Liver (tissue), 9 donors: Measurements from ENCODE around the gene SH3BGRL3. TPM values are rescaled to one million over a fixed set of nuclear protein-coding genes. Genes with fewer than 3 reads are reported as not detected.

ENCODE experiments used
- DNase-seq: peaks from one replicate; pipeline ENCODE4 v3.0.0-alpha.2; 2017; ENCODE audit warnings: low spot score
- H3K27ac ChIP-seq, 2 donors: one replicate each; pipeline ENCODE4 v1.7.0; 2013; ENCODE audit warnings: inconsistent platforms in 2 of 2, low read length in 2 of 2, control low read depth in 1 of 2, low read depth in 1 of 2, mild to moderate bottlenecking in 1 of 2
- H3K27me3 ChIP-seq, 4 donors: one replicate each; pipeline versions ENCODE4 v1.6.1 to v1.7.0; 2013; ENCODE audit warnings: low read length in 3 of 4, inconsistent platforms in 1 of 4, mild to moderate bottlenecking in 1 of 4, moderate library complexity in 1 of 4; ENCODE audit not compliant: control insufficient read depth in 4 of 4, insufficient read depth in 4 of 4
- H3K36me3 ChIP-seq, 4 donors: one replicate each; pipeline versions ENCODE4 v1.6.1 to v1.7.0; 2013; ENCODE audit warnings: low read length in 3 of 4, mild to moderate bottlenecking in 3 of 4, low read depth in 1 of 4, moderate library complexity in 1 of 4; ENCODE audit not compliant: control insufficient read depth in 4 of 4, insufficient read depth in 3 of 4
- H3K4me1 ChIP-seq, 4 donors: one replicate each; pipeline versions ENCODE4 v1.6.1 to v1.7.0; 2013; ENCODE audit warnings: low read length in 3 of 4, mild to moderate bottlenecking in 3 of 4, moderate library complexity in 1 of 4; ENCODE audit not compliant: control insufficient read depth in 4 of 4, insufficient read depth in 4 of 4
- H3K4me3 ChIP-seq, 3 donors: one replicate each; pipeline versions ENCODE4 v1.6.1 to v1.7.0; 2013; ENCODE audit warnings: low read length in 3 of 3, control low read depth in 1 of 3, low read depth in 1 of 3, mild to moderate bottlenecking in 1 of 3
- H3K9ac ChIP-seq, 2 donors: one replicate each; pipeline ENCODE4 v1.7.0; 2013; ENCODE audit warnings: low read length in 2 of 2, mild to moderate bottlenecking in 2 of 2, moderate library complexity in 2 of 2, control low read depth in 1 of 2, low read depth in 1 of 2
- H3K9me3 ChIP-seq, 4 donors: one replicate each; pipeline versions ENCODE4 v1.6.1 to v1.7.0; 2013; ENCODE audit warnings: low read length in 3 of 4; ENCODE audit not compliant: control insufficient read depth in 4 of 4
- EGR1 ChIP-seq, 2 donors: IDR thresholded peaks; 2 replicates each; pipeline ENCODE4 v1.6.1; 2016 to 2018; ENCODE audit warnings: antibody characterized with exemption in 2 of 2, low read depth in 2 of 2
- FOXA1 ChIP-seq: IDR thresholded peaks from 2 replicates; pipeline ENCODE4 v1.6.1; 2016; ENCODE audit warnings: antibody characterized with exemption
- FOXA2 ChIP-seq: IDR thresholded peaks from 2 replicates; pipeline ENCODE4 v1.6.1; 2016; ENCODE audit warnings: antibody characterized with exemption
- GABPA ChIP-seq, 2 donors: IDR thresholded peaks in 1 of 2; conservative IDR thresholded peaks in 1 of 2; 2 replicates each; pipeline ENCODE4 v1.6.1; 2016; ENCODE audit warnings: antibody characterized with exemption in 2 of 2, mild to moderate bottlenecking in 1 of 2, moderate library complexity in 1 of 2
- HNF4A ChIP-seq, 2 donors: conservative IDR thresholded peaks; 2 replicates each; pipeline ENCODE4 v1.6.1; 2016; ENCODE audit warnings: antibody characterized with exemption in 2 of 2, mild to moderate bottlenecking in 2 of 2
- JUND ChIP-seq, 2 donors: IDR thresholded peaks; 2 replicates each; pipeline ENCODE4 v1.6.1; 2016; ENCODE audit warnings: antibody characterized with exemption in 2 of 2
- NR2F2 ChIP-seq: IDR thresholded peaks from 2 replicates; pipeline ENCODE4 v1.6.1; 2016; ENCODE audit warnings: antibody characterized with exemption
- RAD21 ChIP-seq, 2 donors: IDR thresholded peaks; 2 replicates each; pipeline ENCODE4 v1.6.1; 2016; ENCODE audit warnings: antibody characterized with exemption in 2 of 2, mild to moderate bottlenecking in 2 of 2
- RXRA ChIP-seq, 2 donors: IDR thresholded peaks; 2 replicates each; pipeline ENCODE4 v1.6.1; 2017 to 2018; ENCODE audit warnings: antibody characterized with exemption in 2 of 2, mild to moderate bottlenecking in 1 of 2
- SP1 ChIP-seq: IDR thresholded peaks from 2 replicates; pipeline ENCODE4 v1.6.1; 2018; ENCODE audit warnings: antibody characterized with exemption, mild to moderate bottlenecking
- TAF1 ChIP-seq: conservative IDR thresholded peaks from 2 replicates; pipeline ENCODE4 v1.6.1; 2016; ENCODE audit warnings: antibody characterized with exemption, mild to moderate bottlenecking
- YY1 ChIP-seq: IDR thresholded peaks from 2 replicates; pipeline ENCODE4 v1.6.1; 2016; ENCODE audit warnings: antibody characterized with exemption, mild to moderate bottlenecking
- WGBS: extraction: QIAGEN DNeasy Blood & Tissue Kit; methylation state at CpG from one replicate; pipeline ENCODE4 v1.1.7; 2013; 5-methylcytosine and 5-hydroxymethylcytosine counted together
- polyA plus RNA-seq, 2 donors: library from polyadenylated mRNA; stranded (reverse) in 1 of 2; unstranded in 1 of 2; fragments of 200-250 nt in 1 of 2; fragments of >200 nt in 1 of 2; fragmentation: Nextera tagmentation in 1 of 2; extraction: Ambion mirVana in 1 of 2; gene quantifications; one replicate each; pipeline versions ENCODE4 v1.2.1 to v1.2.3, GENCODE V29; 2013 to 2015
- total RNA-seq, 2 donors: library from RNA; depleted of rRNA; stranded (reverse); fragments of >200 nt; gene quantifications; one replicate each; pipeline ENCODE4 v1.2.3, GENCODE V29; 2014
- TF ChIP-seq, protein P1 (sequence below): fragments of 150-350 bp; IDR thresholded peaks from 2 replicates; pipeline ENCODE4 v1.5.1; 2017; ENCODE audit warnings: improper control_type of control experiment, low read depth, low read length; ENCODE audit not compliant: missing input control
- TF ChIP-seq, protein P2 (sequence below): IDR thresholded peaks from 2 replicates; pipeline ENCODE4 v1.6.1; 2016; ENCODE audit warnings: antibody characterized with exemption
- TF ChIP-seq, protein P3 (sequence below): IDR thresholded peaks from 2 replicates; pipeline ENCODE4 v1.6.1; 2016; ENCODE audit warnings: antibody characterized with exemption, mild to moderate bottlenecking
- TF ChIP-seq, protein P4 (sequence below): IDR thresholded peaks from 2 replicates; pipeline ENCODE4 v1.6.1; 2016; ENCODE audit warnings: antibody characterized with exemption
- TF ChIP-seq, protein P5 (sequence below): IDR thresholded peaks from 2 replicates; pipeline ENCODE4 v1.6.1; 2016; ENCODE audit warnings: antibody characterized with exemption
- donor health status: healthy.
- donor health status: healthy.
- donor health status: healthy.
- donor health status: healthy.
- donor health status: healthy.

SH3BGRL3 gene
- total and polyA plus RNA-seq, 4 donors: 4.5 to 93.2 (median 23.0) TPM

DNA sequence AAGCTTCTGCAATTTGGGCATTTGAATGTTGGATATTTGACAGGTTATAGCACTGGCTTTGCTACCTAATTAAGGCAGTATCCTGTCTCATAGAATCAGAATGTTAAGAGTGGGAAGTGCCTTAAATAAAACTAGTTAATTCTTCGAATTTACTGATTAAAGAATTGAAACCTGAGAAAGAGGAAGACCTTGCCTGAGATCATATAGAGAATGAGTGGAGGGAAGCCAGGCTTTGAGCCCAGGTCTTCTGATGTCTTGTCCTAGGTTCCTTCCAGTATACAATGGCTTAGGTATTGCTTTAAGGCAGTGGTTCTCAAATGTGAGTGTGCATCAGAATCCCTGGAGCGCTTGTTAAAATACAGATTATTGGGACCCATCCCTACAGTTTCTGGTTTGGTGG, 20.9 kb upstream of the SH3BGRL3 start (continued):
- TF ChIP-seq, protein P1, sequence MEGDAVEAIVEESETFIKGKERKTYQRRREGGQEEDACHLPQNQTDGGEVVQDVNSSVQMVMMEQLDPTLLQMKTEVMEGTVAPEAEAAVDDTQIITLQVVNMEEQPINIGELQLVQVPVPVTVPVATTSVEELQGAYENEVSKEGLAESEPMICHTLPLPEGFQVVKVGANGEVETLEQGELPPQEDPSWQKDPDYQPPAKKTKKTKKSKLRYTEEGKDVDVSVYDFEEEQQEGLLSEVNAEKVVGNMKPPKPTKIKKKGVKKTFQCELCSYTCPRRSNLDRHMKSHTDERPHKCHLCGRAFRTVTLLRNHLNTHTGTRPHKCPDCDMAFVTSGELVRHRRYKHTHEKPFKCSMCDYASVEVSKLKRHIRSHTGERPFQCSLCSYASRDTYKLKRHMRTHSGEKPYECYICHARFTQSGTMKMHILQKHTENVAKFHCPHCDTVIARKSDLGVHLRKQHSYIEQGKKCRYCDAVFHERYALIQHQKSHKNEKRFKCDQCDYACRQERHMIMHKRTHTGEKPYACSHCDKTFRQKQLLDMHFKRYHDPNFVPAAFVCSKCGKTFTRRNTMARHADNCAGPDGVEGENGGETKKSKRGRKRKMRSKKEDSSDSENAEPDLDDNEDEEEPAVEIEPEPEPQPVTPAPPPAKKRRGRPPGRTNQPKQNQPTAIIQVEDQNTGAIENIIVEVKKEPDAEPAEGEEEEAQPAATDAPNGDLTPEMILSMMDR: no peak
- TF ChIP-seq SP1 (no peak), FOXA2 (no peak)

DNA sequence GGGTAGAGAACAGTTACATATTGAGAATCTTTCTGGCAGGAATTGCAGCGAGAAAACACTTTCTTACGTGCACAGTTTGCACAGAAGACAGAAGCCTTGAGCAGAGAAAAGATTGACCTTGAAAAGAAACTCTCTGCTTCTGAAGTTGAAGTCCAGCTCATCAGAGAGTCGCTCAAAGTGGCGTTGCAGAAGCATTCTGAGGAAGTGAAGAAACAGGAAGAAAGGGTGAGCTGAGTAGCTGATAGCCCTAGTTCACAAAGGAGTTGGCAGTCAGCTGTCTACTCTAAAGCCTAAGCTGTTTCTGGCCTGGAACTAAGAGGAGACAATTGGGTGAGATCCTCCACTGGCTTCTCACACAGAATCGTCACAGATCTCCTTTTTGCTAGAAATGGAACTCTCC, 20.3 kb upstream of the SH3BGRL3 start:
- DNase-seq: no peak
- Histone ChIP-seq H3K27me3 (no peaks in the 10 kb centered on the region), H3K4me3 (no peak overlapping the region), H3K4me1 (no peaks in the 10 kb centered on the region), H3K27ac (no peak overlapping the region), H3K9me3 (no peaks in the 10 kb centered on the region), H3K9ac (no peak overlapping the region), H3K36me3 (peaks cover 11 to 45% (median 24%) of the 10 kb centered on the region in 4 donors)
- no peak for TF ChIP-seq TAF1
- 89% methylated on average over 5 of the region's 5 CpGs for WGBS

DNA sequence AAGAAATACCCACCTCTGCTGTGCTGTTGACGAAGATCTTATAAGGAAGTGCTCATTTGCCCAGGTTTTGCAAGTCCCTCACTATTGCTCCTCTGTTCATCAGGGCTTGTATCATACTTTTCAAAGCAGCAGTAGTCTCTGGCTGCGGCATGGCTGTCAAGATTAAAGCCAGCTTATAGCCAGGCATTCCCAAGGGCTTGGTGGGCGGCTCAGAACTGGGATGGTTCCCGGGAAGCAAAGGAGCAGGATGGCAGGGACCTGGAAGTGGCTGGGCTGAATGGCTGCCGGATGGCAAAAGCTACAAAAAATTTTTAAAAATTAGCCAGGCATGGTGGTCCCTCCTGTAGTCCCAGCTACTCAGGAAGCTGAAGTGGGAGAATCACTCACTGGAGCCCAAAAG, 16.7 kb upstream of the SH3BGRL3 start:
- Histone ChIP-seq H3K4me1 (no peaks in the 10 kb centered on the region), H3K27ac (no peak overlapping the region), H3K27me3 (no peaks in the 10 kb centered on the region), H3K4me3 (no peak overlapping the region), H3K36me3 (peaks cover 5 to 26% (median 12%) of the 10 kb centered on the region in 4 donors), H3K9me3 (no peaks in the 10 kb centered on the region), H3K9ac (no peak overlapping the region)
- WGBS: 96% methylated on average over 5 of the region's 5 CpGs
- TF ChIP-seq, protein P2, sequence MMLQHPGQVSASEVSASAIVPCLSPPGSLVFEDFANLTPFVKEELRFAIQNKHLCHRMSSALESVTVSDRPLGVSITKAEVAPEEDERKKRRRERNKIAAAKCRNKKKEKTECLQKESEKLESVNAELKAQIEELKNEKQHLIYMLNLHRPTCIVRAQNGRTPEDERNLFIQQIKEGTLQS: no peak
- no peak for DNase-seq

DNA sequence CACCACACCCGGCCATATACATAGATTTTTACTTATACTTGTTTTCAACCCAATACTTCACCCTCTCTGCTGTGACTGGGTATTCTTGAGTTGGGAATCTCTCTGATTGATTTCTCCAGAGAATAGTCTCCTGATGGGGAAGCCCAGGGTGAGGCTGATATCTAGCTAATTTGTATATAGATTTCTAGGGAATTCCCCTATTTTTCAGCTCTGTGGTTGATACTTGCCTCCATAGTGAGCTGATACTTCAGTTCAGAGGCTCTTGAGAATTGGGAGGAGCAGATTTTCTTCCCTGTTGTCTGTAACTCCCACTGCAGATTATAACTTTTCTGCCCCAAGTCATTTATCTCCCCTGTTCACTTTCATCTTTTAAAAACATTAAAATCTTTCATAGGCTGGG, 14.5 kb upstream of the SH3BGRL3 start:
- no peak for DNase-seq
- TF ChIP-seq TAF1: no peak
- TF ChIP-seq RXRA (IDR thresholded peaks at IDR 0.05): no peak
- no peak for TF ChIP-seq FOXA2
- TF ChIP-seq, protein P1: no peak
- TF ChIP-seq JUND (IDR thresholded peaks at IDR 0.05): no peak
- TF ChIP-seq, protein P3, sequence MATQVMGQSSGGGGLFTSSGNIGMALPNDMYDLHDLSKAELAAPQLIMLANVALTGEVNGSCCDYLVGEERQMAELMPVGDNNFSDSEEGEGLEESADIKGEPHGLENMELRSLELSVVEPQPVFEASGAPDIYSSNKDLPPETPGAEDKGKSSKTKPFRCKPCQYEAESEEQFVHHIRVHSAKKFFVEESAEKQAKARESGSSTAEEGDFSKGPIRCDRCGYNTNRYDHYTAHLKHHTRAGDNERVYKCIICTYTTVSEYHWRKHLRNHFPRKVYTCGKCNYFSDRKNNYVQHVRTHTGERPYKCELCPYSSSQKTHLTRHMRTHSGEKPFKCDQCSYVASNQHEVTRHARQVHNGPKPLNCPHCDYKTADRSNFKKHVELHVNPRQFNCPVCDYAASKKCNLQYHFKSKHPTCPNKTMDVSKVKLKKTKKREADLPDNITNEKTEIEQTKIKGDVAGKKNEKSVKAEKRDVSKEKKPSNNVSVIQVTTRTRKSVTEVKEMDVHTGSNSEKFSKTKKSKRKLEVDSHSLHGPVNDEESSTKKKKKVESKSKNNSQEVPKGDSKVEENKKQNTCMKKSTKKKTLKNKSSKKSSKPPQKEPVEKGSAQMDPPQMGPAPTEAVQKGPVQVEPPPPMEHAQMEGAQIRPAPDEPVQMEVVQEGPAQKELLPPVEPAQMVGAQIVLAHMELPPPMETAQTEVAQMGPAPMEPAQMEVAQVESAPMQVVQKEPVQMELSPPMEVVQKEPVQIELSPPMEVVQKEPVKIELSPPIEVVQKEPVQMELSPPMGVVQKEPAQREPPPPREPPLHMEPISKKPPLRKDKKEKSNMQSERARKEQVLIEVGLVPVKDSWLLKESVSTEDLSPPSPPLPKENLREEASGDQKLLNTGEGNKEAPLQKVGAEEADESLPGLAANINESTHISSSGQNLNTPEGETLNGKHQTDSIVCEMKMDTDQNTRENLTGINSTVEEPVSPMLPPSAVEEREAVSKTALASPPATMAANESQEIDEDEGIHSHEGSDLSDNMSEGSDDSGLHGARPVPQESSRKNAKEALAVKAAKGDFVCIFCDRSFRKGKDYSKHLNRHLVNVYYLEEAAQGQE: no peak
- TF ChIP-seq HNF4A (conservative IDR thresholded peaks at IDR 0.05): no peak
- no peak for TF ChIP-seq EGR1 (IDR thresholded peaks at IDR 0.05; ENCODE audit: low read depth in 2 of 2)
- no peak for TF ChIP-seq NR2F2
- no peak for TF ChIP-seq FOXA1
- no peak for TF ChIP-seq YY1
- TF ChIP-seq RAD21 (IDR thresholded peaks at IDR 0.05): no peak
- TF ChIP-seq GABPA (IDR thresholded peaks at IDR 0.05 in 1 of 2, conservative IDR thresholded peaks at IDR 0.05 in 1 of 2): no peak
- TF ChIP-seq, protein P4, sequence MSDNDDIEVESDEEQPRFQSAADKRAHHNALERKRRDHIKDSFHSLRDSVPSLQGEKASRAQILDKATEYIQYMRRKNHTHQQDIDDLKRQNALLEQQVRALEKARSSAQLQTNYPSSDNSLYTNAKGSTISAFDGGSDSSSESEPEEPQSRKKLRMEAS: no peak
- TF ChIP-seq, protein P5, sequence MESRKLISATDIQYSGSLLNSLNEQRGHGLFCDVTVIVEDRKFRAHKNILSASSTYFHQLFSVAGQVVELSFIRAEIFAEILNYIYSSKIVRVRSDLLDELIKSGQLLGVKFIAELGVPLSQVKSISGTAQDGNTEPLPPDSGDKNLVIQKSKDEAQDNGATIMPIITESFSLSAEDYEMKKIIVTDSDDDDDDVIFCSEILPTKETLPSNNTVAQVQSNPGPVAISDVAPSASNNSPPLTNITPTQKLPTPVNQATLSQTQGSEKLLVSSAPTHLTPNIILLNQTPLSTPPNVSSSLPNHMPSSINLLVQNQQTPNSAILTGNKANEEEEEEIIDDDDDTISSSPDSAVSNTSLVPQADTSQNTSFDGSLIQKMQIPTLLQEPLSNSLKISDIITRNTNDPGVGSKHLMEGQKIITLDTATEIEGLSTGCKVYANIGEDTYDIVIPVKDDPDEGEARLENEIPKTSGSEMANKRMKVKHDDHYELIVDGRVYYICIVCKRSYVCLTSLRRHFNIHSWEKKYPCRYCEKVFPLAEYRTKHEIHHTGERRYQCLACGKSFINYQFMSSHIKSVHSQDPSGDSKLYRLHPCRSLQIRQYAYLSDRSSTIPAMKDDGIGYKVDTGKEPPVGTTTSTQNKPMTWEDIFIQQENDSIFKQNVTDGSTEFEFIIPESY: no peak

More for the DNA sequence above, 14.5 kb upstream of the SH3BGRL3 start:
- Histone ChIP-seq H3K9me3 (peaks cover 0 to 9% (median 2%) of the 10 kb centered on the region in 4 donors), H3K4me1 (no peaks in the 10 kb centered on the region), H3K4me3 (no peak overlapping the region), H3K36me3 (peaks cover 9 to 19% (median 15%) of the 10 kb centered on the region in 4 donors), H3K27me3 (no peaks in the 10 kb centered on the region), H3K9ac (no peak overlapping the region), H3K27ac (no peak overlapping the region)
- 100% methylated on average over 1 of the region's 1 CpG for WGBS
